Activated CD8-positive, alpha-beta T cell treated with anti-CD3 and anti-CD28 coated beads, Interleukin-2, amount 10 ng/mL, durations not matched to agents 7 days and 5 days (primary cell): ENCODE results near the gene RBFOX2. TPM values are rescaled to one million over a fixed set of nuclear protein-coding genes. Genes with fewer than 3 reads are reported as not detected.

ENCODE experiments used
- ATAC-seq: fragments of 150-1000 bp; cut with Tn5 transposase; one replicate; pipeline ENCODE4 v1.10.0; 2021; ENCODE audit warnings: moderate library complexity
- CTCF ChIA-PET: fragments of 350-600 bp; sonication (Branson Sonifier 250); formaldehyde crosslinking; loops from one replicate; lab custom pipeline; 2021; ENCODE audit warnings: antibody characterized with exemption; lab: Charles Lee
- POLR2A ChIA-PET: fragments of 350-600 bp; sonication (Branson Sonifier 250); formaldehyde crosslinking; loops from one replicate; lab custom pipeline; 2021; ENCODE audit warnings: antibody characterized with exemption; lab: Charles Lee
- DNase-seq: peaks from one replicate; pipeline ENCODE4 v3.0.0-alpha.2; 2020
- H3K27ac Mint-ChIP-seq: one replicate; pipeline ENCODE4 v1.8.0; 2021; ENCODE audit warnings: mild to moderate bottlenecking, mixed read lengths
- H3K27me3 Mint-ChIP-seq: one replicate; pipeline ENCODE4 v1.8.0; 2021; ENCODE audit warnings: low read depth, mixed read lengths
- H3K36me3 Mint-ChIP-seq: one replicate; pipeline ENCODE4 v1.8.0; 2021; ENCODE audit warnings: low read depth, mixed read lengths
- H3K4me1 Mint-ChIP-seq: one replicate; pipeline ENCODE4 v1.8.0; 2021; ENCODE audit warnings: low read depth, mixed read lengths
- H3K4me3 Mint-ChIP-seq: one replicate; pipeline ENCODE4 v1.8.0; 2021; ENCODE audit warnings: mild to moderate bottlenecking, mixed read lengths
- H3K9me3 Mint-ChIP-seq: one replicate; pipeline ENCODE4 v1.8.0; 2022; ENCODE audit warnings: mixed read lengths; ENCODE audit not compliant: insufficient read depth
- total RNA-seq, 2 experiments: library from RNA; stranded (reverse); gene quantifications; one replicate each; pipeline ENCODE4 v1.2.3, GENCODE V29; 2021

Gene RBFOX2
- total RNA-seq, 2 experiments from 2014 or later: 0.03 to 0.37 TPM

GRCh38 chr22:35956850-35957249, 71.8 kb downstream of the RBFOX2 start:
- DNase-seq (no peak), ATAC-seq (no peak)
- no peaks in the 10 kb centered on the region for H3K9me3 Mint-ChIP-seq
- no peaks in the 10 kb centered on the region for H3K4me1 Mint-ChIP-seq
- no peak overlapping the region for H3K27ac Mint-ChIP-seq
- peaks cover 11% of the 10 kb centered on the region for H3K27me3 Mint-ChIP-seq
- ChIA-PET CTCF (no interaction called here), POLR2A (no interaction called here)
- no peak overlapping the region for H3K4me3 Mint-ChIP-seq
- H3K36me3 Mint-ChIP-seq: no peaks in the 10 kb centered on the region

- ATAC-seq (no peak), DNase-seq (no peak)
- H3K27me3 Mint-ChIP-seq: peaks cover 9% of the 10 kb centered on the region
- ChIA-PET POLR2A (interaction anchor here (0.6 kb wide), 1 partner anchor 25 kb away, joined by 3 read pairs; no protein-coding TSS in a partner anchor), CTCF (no interaction called here)
- H3K9me3 Mint-ChIP-seq: no peaks in the 10 kb centered on the region
- no peaks in the 10 kb centered on the region for H3K36me3 Mint-ChIP-seq
- H3K4me3 Mint-ChIP-seq: no peak overlapping the region
- no peak overlapping the region for H3K27ac Mint-ChIP-seq
- no peaks in the 10 kb centered on the region for H3K4me1 Mint-ChIP-seq
Measured at GRCh38 chr22:35955546-35955945, 73.1 kb downstream of the RBFOX2 start.

- H3K27ac Mint-ChIP-seq: no peak overlapping the region
- no peaks in the 10 kb centered on the region for H3K36me3 Mint-ChIP-seq
- CTCF ChIA-PET: interaction anchor here (1.2 kb wide), 1 partner anchor 721 kb away, joined by 3 read pairs; no protein-coding TSS in a partner anchor
- no peak overlapping the region for H3K4me3 Mint-ChIP-seq
- H3K9me3 Mint-ChIP-seq: no peaks in the 10 kb centered on the region
- DNase-seq (no peak), ATAC-seq (no peak)
- H3K27me3 Mint-ChIP-seq: peaks cover 6% of the 10 kb centered on the region
- no peaks in the 10 kb centered on the region for H3K4me1 Mint-ChIP-seq
- POLR2A ChIA-PET: no interaction called here
Measured at GRCh38 chr22:35952576-35952975, 76.0 kb downstream of the RBFOX2 start.

DNA sequence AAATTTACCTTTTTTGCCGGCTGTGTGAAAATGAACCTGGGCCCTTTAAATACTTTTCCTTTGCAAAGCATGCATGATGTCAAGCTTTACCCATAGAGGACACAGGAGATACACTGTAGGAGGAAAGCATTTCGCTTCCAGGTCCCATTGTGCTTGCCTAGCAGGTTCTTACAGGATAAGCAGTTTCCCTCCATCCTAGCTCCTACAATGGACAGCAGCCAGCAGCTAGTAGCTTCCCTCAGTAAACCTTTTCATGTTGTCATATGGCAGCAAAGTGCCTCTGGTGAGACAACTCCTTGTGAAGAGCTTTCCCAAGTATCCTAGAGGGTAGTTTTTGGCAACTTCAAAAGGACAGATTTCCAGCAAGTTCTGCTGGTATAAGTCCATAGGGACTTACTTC, 78.4 kb downstream of the RBFOX2 start:
- no peak for ATAC-seq
- DNase-seq: no peak
- ChIA-PET POLR2A (no interaction called here), CTCF (interaction anchor here (2.5 kb wide), 1 partner anchor 116 kb away, joined by 5 read pairs; no protein-coding TSS in a partner anchor)
- Mint-ChIP-seq H3K36me3 (no peaks in the 10 kb centered on the region), H3K27ac (no peak overlapping the region), H3K4me1 (no peaks in the 10 kb centered on the region), H3K9me3 (no peaks in the 10 kb centered on the region), H3K27me3 (peaks cover 12% of the 10 kb centered on the region), H3K4me3 (no peak overlapping the region)

DNA sequence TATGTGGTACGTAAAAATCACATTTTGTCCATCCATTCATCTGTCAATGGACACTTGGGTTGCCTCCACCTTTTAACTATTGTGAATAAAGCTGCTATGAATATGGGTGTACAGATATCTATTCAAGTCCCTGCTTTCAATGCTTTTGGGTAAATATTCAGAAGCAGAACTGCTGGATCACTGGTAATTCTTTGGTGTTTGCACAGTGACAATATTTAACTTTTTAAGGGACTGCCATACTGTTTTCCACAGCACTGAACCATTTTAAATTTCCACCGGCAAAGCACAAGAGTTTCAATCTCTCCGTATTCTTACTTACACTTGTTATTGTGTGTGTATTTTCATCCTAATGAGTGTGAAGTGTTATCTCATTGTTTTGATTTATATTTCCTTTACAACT, 79.4 kb downstream of the RBFOX2 start:
- CTCF ChIA-PET: interaction anchor here (2.5 kb wide), 1 partner anchor 117 kb away, joined by 5 read pairs; no protein-coding TSS in a partner anchor
- Mint-ChIP-seq H3K4me1 (no peaks in the 10 kb centered on the region), H3K27me3 (peaks cover 10% of the 10 kb centered on the region), H3K27ac (no peak overlapping the region), H3K9me3 (no peaks in the 10 kb centered on the region), H3K4me3 (no peak overlapping the region), H3K36me3 (no peaks in the 10 kb centered on the region)
- no peak for ATAC-seq
- POLR2A ChIA-PET: no interaction called here
- no peak for DNase-seq

GRCh38 chr22:35947794-35948425, 80.7 kb downstream of the RBFOX2 start:
- no peak for DNase-seq
- no peak overlapping the region for H3K27ac Mint-ChIP-seq
- H3K36me3 Mint-ChIP-seq: no peaks in the 10 kb centered on the region
- POLR2A ChIA-PET: no interaction called here
- ATAC-seq: no peak
- H3K9me3 Mint-ChIP-seq: no peaks in the 10 kb centered on the region
- peaks cover 10% of the 10 kb centered on the region for H3K27me3 Mint-ChIP-seq
- H3K4me3 Mint-ChIP-seq: no peak overlapping the region
- no peaks in the 10 kb centered on the region for H3K4me1 Mint-ChIP-seq
- CTCF ChIA-PET: no interaction called here

DNA sequence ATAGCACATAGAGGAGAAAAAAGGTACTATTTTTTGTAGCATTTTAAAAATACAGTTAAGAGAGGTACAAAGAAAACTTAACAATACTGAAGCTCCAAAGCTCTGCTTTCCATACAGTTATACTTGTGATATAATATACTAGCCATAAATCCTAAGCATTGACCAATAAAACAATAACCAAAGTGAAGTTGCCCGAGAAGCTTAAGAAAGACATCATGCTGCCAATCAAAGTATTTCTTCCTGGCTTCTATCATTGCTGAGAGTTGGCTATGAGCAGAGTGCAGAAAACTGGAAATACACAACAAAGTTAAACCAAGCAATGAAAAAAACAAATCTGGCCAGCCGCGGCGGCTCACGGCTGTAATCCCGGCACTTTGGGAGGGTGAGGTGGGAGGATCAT, 84.2 kb downstream of the RBFOX2 start:
- CTCF ChIA-PET: interaction anchor here (0.9 kb wide), 1 partner anchor 121 kb away, joined by 4 read pairs; no protein-coding TSS in a partner anchor
- no peak overlapping the region for H3K27ac Mint-ChIP-seq

DNA sequence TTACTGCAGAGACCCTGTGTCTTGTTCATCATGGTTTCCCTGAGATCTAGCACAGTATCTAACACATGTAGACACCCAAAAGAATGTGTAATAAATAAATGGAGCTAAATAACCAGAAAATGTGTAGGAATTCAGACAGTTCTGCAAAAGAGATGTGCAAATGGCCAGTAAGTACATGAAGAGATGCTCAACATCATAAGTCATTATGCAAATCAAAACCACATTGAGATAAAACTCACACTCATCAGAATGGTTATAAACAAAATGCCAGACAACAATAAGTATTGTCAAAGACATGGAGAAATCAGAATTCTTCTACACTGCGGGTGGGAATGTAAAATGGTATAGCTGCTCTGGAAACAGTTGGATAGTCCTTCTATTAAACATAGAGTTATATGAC, 88.5 kb downstream of the RBFOX2 start:
- ATAC-seq: no peak

More for the DNA sequence above, 84.2 kb downstream of the RBFOX2 start:
- ATAC-seq: no peak
- POLR2A ChIA-PET: no interaction called here
- no peaks in the 10 kb centered on the region for H3K9me3 Mint-ChIP-seq
- DNase-seq: no peak
- H3K4me1 Mint-ChIP-seq: no peaks in the 10 kb centered on the region
- H3K36me3 Mint-ChIP-seq: no peaks in the 10 kb centered on the region
- peaks cover 20% of the 10 kb centered on the region for H3K27me3 Mint-ChIP-seq
- no peak overlapping the region for H3K4me3 Mint-ChIP-seq

GRCh38 chr22:35938226-35938625, 90.4 kb downstream of the RBFOX2 start:
- no peak overlapping the region for H3K27ac Mint-ChIP-seq
- ATAC-seq (no peak), DNase-seq (no peak)
- CTCF ChIA-PET: interaction anchor here (1.7 to 3.0 kb wide), 3 partner anchors 10 to 128 kb away, joined by 4 to 18 read pairs (median 6); no protein-coding TSS in a partner anchor
- H3K4me3 Mint-ChIP-seq: no peak overlapping the region
- H3K27me3 Mint-ChIP-seq: peaks cover 12% of the 10 kb centered on the region
- no peaks in the 10 kb centered on the region for H3K9me3 Mint-ChIP-seq
- no peaks in the 10 kb centered on the region for H3K36me3 Mint-ChIP-seq
- no peaks in the 10 kb centered on the region for H3K4me1 Mint-ChIP-seq
- POLR2A ChIA-PET: no interaction called here

More for the DNA sequence above, 88.5 kb downstream of the RBFOX2 start:
- peaks cover 15% of the 10 kb centered on the region for H3K27me3 Mint-ChIP-seq
- ChIA-PET POLR2A (no interaction called here), CTCF (interaction anchor here (1.5 kb wide), 1 partner anchor 126 kb away, joined by 3 read pairs; no protein-coding TSS in a partner anchor)
- H3K36me3 Mint-ChIP-seq: no peaks in the 10 kb centered on the region
- H3K4me3 Mint-ChIP-seq: no peak overlapping the region
- no peak for DNase-seq
- H3K4me1 Mint-ChIP-seq: no peaks in the 10 kb centered on the region
- no peaks in the 10 kb centered on the region for H3K9me3 Mint-ChIP-seq
- no peak overlapping the region for H3K27ac Mint-ChIP-seq

GRCh38 chr22:35930933-35931332, 97.7 kb downstream of the RBFOX2 start:
- H3K27me3 Mint-ChIP-seq: peaks cover 8% of the 10 kb centered on the region
- H3K27ac Mint-ChIP-seq: no peak overlapping the region
- no peaks in the 10 kb centered on the region for H3K9me3 Mint-ChIP-seq
- ChIA-PET POLR2A (no interaction called here), CTCF (interaction anchor here (1.2 to 5.2 kb wide), 4 partner anchors 15 to 194 kb away, joined by 3 to 22 read pairs (median 4); no protein-coding TSS in a partner anchor)
- ATAC-seq (no peak), DNase-seq (no peak)
- H3K4me1 Mint-ChIP-seq: no peaks in the 10 kb centered on the region
- no peak overlapping the region for H3K4me3 Mint-ChIP-seq
- no peaks in the 10 kb centered on the region for H3K36me3 Mint-ChIP-seq

DNA sequence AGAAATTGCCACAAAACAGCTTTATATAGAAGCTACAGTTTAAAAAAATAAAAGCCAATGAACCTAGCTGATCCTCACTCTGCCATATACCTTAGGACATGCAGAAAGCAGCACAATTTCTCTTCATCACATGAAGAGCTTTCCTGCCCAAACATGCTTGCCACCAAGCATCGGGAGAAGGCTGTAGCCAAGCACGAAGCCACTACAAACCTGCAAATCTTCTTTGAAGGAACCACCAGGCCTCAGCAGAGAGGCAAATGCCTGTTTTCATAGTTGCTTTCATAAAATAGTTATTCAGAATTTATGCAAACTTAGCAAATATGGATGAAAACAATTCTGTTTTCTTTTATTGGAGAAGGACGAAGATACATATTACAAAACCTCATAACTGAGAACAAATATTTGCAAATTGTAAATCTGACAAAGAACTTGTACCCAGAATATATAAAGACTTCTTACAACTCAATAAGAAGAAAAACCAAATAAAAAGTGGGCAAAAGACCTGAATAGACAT, 100.3 kb downstream of the RBFOX2 start:
- H3K27me3 Mint-ChIP-seq: peaks cover 13% of the 10 kb centered on the region
- H3K36me3 Mint-ChIP-seq: no peaks in the 10 kb centered on the region
- H3K4me1 Mint-ChIP-seq: no peaks in the 10 kb centered on the region
- no peak for DNase-seq
- ChIA-PET CTCF (interaction anchor here (1.2 to 5.2 kb wide), 3 partner anchors 9 to 137 kb away, joined by 3 to 22 read pairs (median 6); no protein-coding TSS in a partner anchor), POLR2A (no interaction called here)
- no peak for ATAC-seq
- no peak overlapping the region for H3K27ac Mint-ChIP-seq
- H3K9me3 Mint-ChIP-seq: no peaks in the 10 kb centered on the region
- no peak overlapping the region for H3K4me3 Mint-ChIP-seq

DNA sequence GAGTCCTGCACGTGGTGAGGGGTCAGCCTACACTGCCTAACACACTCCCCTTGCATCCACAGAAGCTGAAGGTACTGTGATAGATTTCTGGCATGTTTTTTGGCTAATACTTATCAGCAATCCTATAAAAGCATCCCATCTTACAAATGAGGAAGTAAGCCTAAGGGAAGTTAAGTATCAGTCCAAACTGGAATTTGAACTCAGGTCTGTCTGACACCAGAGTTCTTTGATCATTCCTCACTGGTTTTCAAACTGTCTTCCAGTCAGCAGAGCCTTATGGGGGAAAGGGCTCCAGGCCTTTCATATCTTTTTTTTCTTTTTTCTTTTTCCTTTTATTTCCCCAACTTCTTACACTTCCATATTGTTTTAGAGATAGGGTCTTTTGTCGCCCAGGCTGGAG, 105.6 kb downstream of the RBFOX2 start:
- CTCF ChIA-PET: interaction anchor here (1.1 to 1.2 kb wide), 2 partner anchors 22 to 572 kb away, joined by 4 read pairs; no protein-coding TSS in a partner anchor

More for the DNA sequence above, 105.6 kb downstream of the RBFOX2 start:
- Mint-ChIP-seq H3K4me1 (peaks cover 3% of the 10 kb centered on the region), H3K36me3 (no peaks in the 10 kb centered on the region), H3K9me3 (no peaks in the 10 kb centered on the region), H3K4me3 (no peak overlapping the region), H3K27me3 (peaks cover 8% of the 10 kb centered on the region), H3K27ac (no peak overlapping the region)
- ATAC-seq (no peak), DNase-seq (no peak)
- POLR2A ChIA-PET: no interaction called here
